ENCODE results near the gene COL5A3.

GRCh38 chr19:9941671-9942070 lies 68.6 kb downstream of the COL5A3 start:
- TF ChIP-seq, protein P1, sequence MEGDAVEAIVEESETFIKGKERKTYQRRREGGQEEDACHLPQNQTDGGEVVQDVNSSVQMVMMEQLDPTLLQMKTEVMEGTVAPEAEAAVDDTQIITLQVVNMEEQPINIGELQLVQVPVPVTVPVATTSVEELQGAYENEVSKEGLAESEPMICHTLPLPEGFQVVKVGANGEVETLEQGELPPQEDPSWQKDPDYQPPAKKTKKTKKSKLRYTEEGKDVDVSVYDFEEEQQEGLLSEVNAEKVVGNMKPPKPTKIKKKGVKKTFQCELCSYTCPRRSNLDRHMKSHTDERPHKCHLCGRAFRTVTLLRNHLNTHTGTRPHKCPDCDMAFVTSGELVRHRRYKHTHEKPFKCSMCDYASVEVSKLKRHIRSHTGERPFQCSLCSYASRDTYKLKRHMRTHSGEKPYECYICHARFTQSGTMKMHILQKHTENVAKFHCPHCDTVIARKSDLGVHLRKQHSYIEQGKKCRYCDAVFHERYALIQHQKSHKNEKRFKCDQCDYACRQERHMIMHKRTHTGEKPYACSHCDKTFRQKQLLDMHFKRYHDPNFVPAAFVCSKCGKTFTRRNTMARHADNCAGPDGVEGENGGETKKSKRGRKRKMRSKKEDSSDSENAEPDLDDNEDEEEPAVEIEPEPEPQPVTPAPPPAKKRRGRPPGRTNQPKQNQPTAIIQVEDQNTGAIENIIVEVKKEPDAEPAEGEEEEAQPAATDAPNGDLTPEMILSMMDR (conservative IDR thresholded peaks at IDR 0.05; ENCODE audit: low read depth in 2 of 2) = no peak
- TF ChIP-seq STAT1 (IDR thresholded peaks at IDR 0.05; ENCODE audit: unreplicated experiment) (no peak), ZNF331 (CRISPR knock-in tag; IDR thresholded peaks at IDR 0.05; ENCODE audit: low read depth) (no peak), EZH2 (IDR thresholded peaks at IDR 0.05; ENCODE audit: low read depth, unreplicated experiment) (no peak)
- TF ChIP-seq, protein P2, sequence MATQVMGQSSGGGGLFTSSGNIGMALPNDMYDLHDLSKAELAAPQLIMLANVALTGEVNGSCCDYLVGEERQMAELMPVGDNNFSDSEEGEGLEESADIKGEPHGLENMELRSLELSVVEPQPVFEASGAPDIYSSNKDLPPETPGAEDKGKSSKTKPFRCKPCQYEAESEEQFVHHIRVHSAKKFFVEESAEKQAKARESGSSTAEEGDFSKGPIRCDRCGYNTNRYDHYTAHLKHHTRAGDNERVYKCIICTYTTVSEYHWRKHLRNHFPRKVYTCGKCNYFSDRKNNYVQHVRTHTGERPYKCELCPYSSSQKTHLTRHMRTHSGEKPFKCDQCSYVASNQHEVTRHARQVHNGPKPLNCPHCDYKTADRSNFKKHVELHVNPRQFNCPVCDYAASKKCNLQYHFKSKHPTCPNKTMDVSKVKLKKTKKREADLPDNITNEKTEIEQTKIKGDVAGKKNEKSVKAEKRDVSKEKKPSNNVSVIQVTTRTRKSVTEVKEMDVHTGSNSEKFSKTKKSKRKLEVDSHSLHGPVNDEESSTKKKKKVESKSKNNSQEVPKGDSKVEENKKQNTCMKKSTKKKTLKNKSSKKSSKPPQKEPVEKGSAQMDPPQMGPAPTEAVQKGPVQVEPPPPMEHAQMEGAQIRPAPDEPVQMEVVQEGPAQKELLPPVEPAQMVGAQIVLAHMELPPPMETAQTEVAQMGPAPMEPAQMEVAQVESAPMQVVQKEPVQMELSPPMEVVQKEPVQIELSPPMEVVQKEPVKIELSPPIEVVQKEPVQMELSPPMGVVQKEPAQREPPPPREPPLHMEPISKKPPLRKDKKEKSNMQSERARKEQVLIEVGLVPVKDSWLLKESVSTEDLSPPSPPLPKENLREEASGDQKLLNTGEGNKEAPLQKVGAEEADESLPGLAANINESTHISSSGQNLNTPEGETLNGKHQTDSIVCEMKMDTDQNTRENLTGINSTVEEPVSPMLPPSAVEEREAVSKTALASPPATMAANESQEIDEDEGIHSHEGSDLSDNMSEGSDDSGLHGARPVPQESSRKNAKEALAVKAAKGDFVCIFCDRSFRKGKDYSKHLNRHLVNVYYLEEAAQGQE (IDR thresholded peaks at IDR 0.05; ENCODE audit: unreplicated experiment) = no peak
